Trophoblast cell (in vitro differentiated cells and primary cell): ENCODE results near the gene CBX2.

Experiments
- DNase-seq, 2 donors: peaks; one replicate each; pipeline ENCODE4 v3.0.0-alpha.2; 2016
- H2AFZ ChIP-seq: 2 replicates; pipeline ENCODE4 v1.6.1; 2013; ENCODE audit warnings: low read length, moderate library complexity, mild to moderate bottlenecking; ENCODE audit not compliant: insufficient read depth, poor library complexity
- H2AK5ac ChIP-seq: 2 replicates; pipeline ENCODE4 v1.6.1; 2013; ENCODE audit warnings: mild to moderate bottlenecking, low read length
- H2BK120ac ChIP-seq: 2 replicates; pipeline ENCODE4 v1.6.1; 2013; ENCODE audit warnings: low read length, mild to moderate bottlenecking, moderate library complexity; ENCODE audit not compliant: insufficient read depth, poor library complexity
- H2BK12ac ChIP-seq: 2 replicates; pipeline ENCODE4 v1.6.1; 2013; ENCODE audit warnings: mild to moderate bottlenecking, low read length, moderate library complexity
- H2BK5ac ChIP-seq: 2 replicates; pipeline ENCODE4 v1.6.1; 2013; ENCODE audit warnings: low read length, low read depth, moderate library complexity, mild to moderate bottlenecking; ENCODE audit not compliant: poor library complexity
- H3K14ac ChIP-seq: 2 replicates; pipeline ENCODE4 v1.6.1; 2013; ENCODE audit warnings: mild to moderate bottlenecking, low read length
- H3K18ac ChIP-seq: 2 replicates; pipeline ENCODE4 v1.6.1; 2013; ENCODE audit warnings: mild to moderate bottlenecking, low read length
- H3K23ac ChIP-seq: 2 replicates; pipeline ENCODE4 v1.6.1; 2013; ENCODE audit warnings: low read length
- H3K27ac ChIP-seq: 2 replicates; pipeline ENCODE4 v1.5.1; 2013; ENCODE audit warnings: low read depth, mild to moderate bottlenecking, inconsistent platforms, low read length, moderate library complexity
- H3K27me3 ChIP-seq: 2 replicates; pipeline ENCODE4 v1.6.1; 2013; ENCODE audit warnings: inconsistent platforms, mild to moderate bottlenecking, low read length, moderate library complexity; ENCODE audit not compliant: insufficient read depth
- H3K36me3 ChIP-seq, 2 experiments: 1 replicate in 1 of 2; 2 replicates in 1 of 2; pipeline ENCODE4 v1.6.1; 2013; ENCODE audit warnings: low read length in 2 of 2, mild to moderate bottlenecking in 2 of 2, moderate library complexity in 1 of 2; ENCODE audit not compliant: insufficient read depth in 2 of 2, control insufficient read depth in 1 of 2
- H3K4ac ChIP-seq: 2 replicates; pipeline ENCODE4 v1.6.1; 2013; ENCODE audit warnings: low read depth, mild to moderate bottlenecking, low read length, moderate library complexity
- H3K4me1 ChIP-seq, 2 experiments: 1 replicate in 1 of 2; 2 replicates in 1 of 2; pipeline ENCODE4 v1.6.1; 2013; ENCODE audit warnings: low read length in 2 of 2, mild to moderate bottlenecking in 2 of 2, moderate library complexity in 1 of 2; ENCODE audit not compliant: insufficient read depth in 2 of 2, control insufficient read depth in 1 of 2
- H3K4me2 ChIP-seq: 2 replicates; pipeline ENCODE4 v1.6.1; 2013; ENCODE audit warnings: inconsistent platforms, mild to moderate bottlenecking, low read length, moderate library complexity
- H3K4me3 ChIP-seq: 2 replicates; pipeline ENCODE4 v1.5.1; 2013; ENCODE audit warnings: mild to moderate bottlenecking, low read depth, low read length, inconsistent platforms
- H3K79me1 ChIP-seq: one replicate; pipeline ENCODE4 v1.6.1; 2013; ENCODE audit warnings: low read length
- H3K79me2 ChIP-seq: 2 replicates; pipeline ENCODE4 v1.6.1; 2013; ENCODE audit warnings: low read length, mild to moderate bottlenecking; ENCODE audit not compliant: control insufficient read depth, insufficient read depth, poor library complexity
- H3K9ac ChIP-seq: 2 replicates; pipeline ENCODE4 v1.6.1; 2013; ENCODE audit warnings: mild to moderate bottlenecking, low read length
- H3K9me3 ChIP-seq: 2 replicates; pipeline ENCODE4 v1.6.1; 2013; ENCODE audit warnings: low read depth, mild to moderate bottlenecking, control low read depth, inconsistent platforms, low read length; ENCODE audit not compliant: insufficient read depth
- H4K12ac ChIP-seq: 2 replicates; pipeline ENCODE4 v1.6.1; 2013; ENCODE audit warnings: low read depth, mild to moderate bottlenecking, low read length, moderate library complexity
- H4K8ac ChIP-seq: 2 replicates; pipeline ENCODE4 v1.6.1; 2013; ENCODE audit warnings: low read depth, mild to moderate bottlenecking, low read length, moderate library complexity
- H4K91ac ChIP-seq: one replicate; pipeline ENCODE4 v1.6.1; 2013; ENCODE audit warnings: low read depth, mild to moderate bottlenecking, low read length, moderate library complexity
- WGBS: extraction: QIAGEN DNeasy Blood & Tissue Kit; methylation state at CpG from one replicate; pipeline ENCODE4 v1.1.7; 2013; ENCODE audit warnings: missing lambda C conversion rate; ENCODE audit not compliant: insufficient read length, insufficient coverage; ENCODE audit errors: extremely low coverage; 5-methylcytosine and 5-hydroxymethylcytosine counted together

Gene CBX2

GRCh38 chr17:79819534-79820276, 41.8 kb downstream of the CBX2 start:
- peaks cover 1% of the 10 kb centered on the region for H3K9me3 ChIP-seq
- no peak overlapping the region for H2AFZ ChIP-seq

GRCh38 chr17:79820959-79821330, 43.0 kb downstream of the CBX2 start:
- H2BK12ac ChIP-seq = no peak overlapping the region
- H2BK5ac ChIP-seq = no peak overlapping the region
- H3K9ac ChIP-seq = no peak overlapping the region
- H3K4me2 ChIP-seq = no peak overlapping the region
- no peak overlapping the region for H2AK5ac ChIP-seq
- H4K91ac ChIP-seq = no peak overlapping the region
- H4K8ac ChIP-seq = no peak overlapping the region
- no peak overlapping the region for H3K23ac ChIP-seq
- no peaks in the 10 kb centered on the region for H3K79me1 ChIP-seq
- no peak overlapping the region for H3K4ac ChIP-seq
- H3K79me2 ChIP-seq = no peaks in the 10 kb centered on the region
- no peak overlapping the region for H2AFZ ChIP-seq
- no peak overlapping the region for H3K4me3 ChIP-seq
- no peak for DNase-seq
- no peaks in the 10 kb centered on the region for H3K36me3 ChIP-seq
- WGBS = no CpG with 5 or more reads among the region's 4 CpGs
- no peaks in the 10 kb centered on the region for H3K9me3 ChIP-seq
- H3K18ac ChIP-seq = no peak overlapping the region
- H3K27me3 ChIP-seq = peaks cover 27% of the 10 kb centered on the region
- H3K14ac ChIP-seq = no peak overlapping the region
- H3K4me1 ChIP-seq = no peaks in the 10 kb centered on the region
- H4K12ac ChIP-seq = no peak overlapping the region
- H2BK120ac ChIP-seq = no peak overlapping the region
- no peak overlapping the region for H3K27ac ChIP-seq

More at GRCh38 chr17:79819534-79820276, 41.8 kb downstream of the CBX2 start:
- H3K79me1 ChIP-seq = peaks cover 4% of the 10 kb centered on the region
- H3K4me3 ChIP-seq = no peak overlapping the region
- H3K4me1 ChIP-seq = peaks cover 5 to 10% of the 10 kb centered on the region in 2 experiments
- H2BK5ac ChIP-seq = no peak overlapping the region
- H3K14ac ChIP-seq = no peak overlapping the region
- H3K36me3 ChIP-seq = no peaks in the 10 kb centered on the region
- H3K79me2 ChIP-seq = peaks cover 2% of the 10 kb centered on the region
- no peak overlapping the region for H3K27ac ChIP-seq
- H3K23ac ChIP-seq = no peak overlapping the region
- no peak overlapping the region for H3K18ac ChIP-seq
- H2AK5ac ChIP-seq = no peak overlapping the region
- H4K8ac ChIP-seq = no peak overlapping the region
- no peak overlapping the region for H3K9ac ChIP-seq
- H2BK12ac ChIP-seq = no peak overlapping the region
- WGBS = no CpG with 5 or more reads among the region's 13 CpGs
- H4K12ac ChIP-seq = no peak overlapping the region
- no peak overlapping the region for H2BK120ac ChIP-seq
- no peak overlapping the region for H3K4me2 ChIP-seq
- peaks cover 39% of the 10 kb centered on the region for H3K27me3 ChIP-seq
- H4K91ac ChIP-seq = no peak overlapping the region
- no peak overlapping the region for H3K4ac ChIP-seq
- DNase-seq = no peak

GRCh38 chr17:79821331-79822095, 43.6 kb downstream of the CBX2 start:
- H2BK12ac ChIP-seq = no peak overlapping the region
- H4K8ac ChIP-seq = no peak overlapping the region
- H2AFZ ChIP-seq = no peak overlapping the region
- WGBS = no CpG with 5 or more reads among the region's 12 CpGs
- no peaks in the 10 kb centered on the region for H3K9me3 ChIP-seq
- no peak overlapping the region for H4K12ac ChIP-seq
- no peak overlapping the region for H2AK5ac ChIP-seq
- H3K27me3 ChIP-seq = peaks cover 21% of the 10 kb centered on the region
- no peak overlapping the region for H3K23ac ChIP-seq
- H3K18ac ChIP-seq = no peak overlapping the region
- H3K79me2 ChIP-seq = no peaks in the 10 kb centered on the region
- H3K79me1 ChIP-seq = no peaks in the 10 kb centered on the region
- H3K4me1 ChIP-seq = no peaks in the 10 kb centered on the region
- no peak overlapping the region for H3K27ac ChIP-seq
- no peak overlapping the region for H3K4me3 ChIP-seq
- H3K9ac ChIP-seq = no peak overlapping the region
- no peaks in the 10 kb centered on the region for H3K36me3 ChIP-seq
- no peak overlapping the region for H2BK5ac ChIP-seq
- no peak overlapping the region for H4K91ac ChIP-seq
- no peak overlapping the region for H2BK120ac ChIP-seq
- H3K14ac ChIP-seq = no peak overlapping the region
- no peak for DNase-seq
- no peak overlapping the region for H3K4me2 ChIP-seq
- no peak overlapping the region for H3K4ac ChIP-seq

- Histone ChIP-seq H3K4ac (no peak overlapping the region), H4K8ac (no peak overlapping the region), H3K27ac (no peak overlapping the region), H2AK5ac (no peak overlapping the region), H3K18ac (no peak overlapping the region), H4K12ac (no peak overlapping the region), H3K4me1 (no peaks in the 10 kb centered on the region), H2BK120ac (no peak overlapping the region), H3K79me2 (no peaks in the 10 kb centered on the region), H3K23ac (no peak overlapping the region), H4K91ac (no peak overlapping the region), H2AFZ (no peak overlapping the region), H3K4me2 (no peak overlapping the region), H3K79me1 (no peaks in the 10 kb centered on the region), H3K9me3 (peaks cover 3% of the 10 kb centered on the region), H2BK12ac (no peak overlapping the region), H3K36me3 (no peaks in the 10 kb centered on the region), H3K27me3 (peaks cover 10% of the 10 kb centered on the region), H3K9ac (no peak overlapping the region), H2BK5ac (no peak overlapping the region), H3K4me3 (no peak overlapping the region), H3K14ac (no peak overlapping the region)
- DNase-seq = no peak
- no CpG with 5 or more reads among the region's 17 CpGs for WGBS
Observed at GRCh38 chr17:79822583-79823124, 44.7 kb downstream of the CBX2 start.
